ENCODE results near the gene INHBC.

Gene INHBC

DNA sequence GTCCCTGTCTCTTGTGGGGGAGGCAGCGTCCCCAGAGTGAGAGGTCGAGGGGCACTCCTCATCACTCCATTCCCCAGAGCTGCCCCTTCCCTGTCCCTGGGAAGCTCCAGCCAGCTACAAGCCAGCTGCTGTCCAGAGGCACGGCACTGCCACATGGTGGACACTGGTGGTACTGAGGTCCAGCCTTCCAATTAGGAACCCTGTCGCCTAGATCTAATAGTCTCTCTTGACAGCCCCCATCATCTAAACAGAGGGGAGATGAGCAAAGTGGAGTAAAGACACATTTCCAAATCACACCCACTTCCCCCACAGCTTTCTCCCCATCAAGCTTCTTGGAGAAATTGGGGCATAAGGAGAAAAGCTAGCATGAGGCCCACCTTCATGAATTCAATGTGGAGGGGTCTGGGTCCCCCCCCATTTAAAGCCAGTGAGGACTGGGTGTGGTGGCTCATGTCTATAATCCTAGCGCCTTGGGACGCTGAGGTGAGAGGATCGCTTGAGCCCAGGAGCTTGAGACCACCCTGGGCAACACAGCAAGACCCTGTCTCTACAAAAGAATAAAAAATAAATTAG lies 18.4 kb downstream of the INHBC start:
- in situ Hi-C loops (cut with HindIII; ENCODE audit: low sequenced_read_pairs) = no loop called here

DNA sequence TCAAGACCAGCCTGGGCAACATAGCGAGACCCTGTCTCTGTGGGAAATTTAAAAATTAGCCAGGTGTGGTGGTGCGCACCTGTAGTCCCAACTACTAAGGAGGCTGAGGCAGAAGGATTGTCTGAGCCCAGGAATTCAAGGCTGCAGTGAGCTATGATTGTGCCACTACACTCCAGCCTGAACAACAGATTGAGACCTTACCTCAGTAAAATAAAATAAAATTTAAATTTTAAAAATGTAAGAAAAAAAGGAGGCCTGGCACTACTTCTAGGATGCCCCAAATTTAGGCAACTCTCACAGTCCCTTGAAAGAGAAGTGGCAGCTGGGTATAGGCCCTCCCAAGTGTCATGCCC lies 19.6 kb downstream of the INHBC start:
- in situ Hi-C loops (cut with HindIII; ENCODE audit: low sequenced_read_pairs) = no loop called here

DNA sequence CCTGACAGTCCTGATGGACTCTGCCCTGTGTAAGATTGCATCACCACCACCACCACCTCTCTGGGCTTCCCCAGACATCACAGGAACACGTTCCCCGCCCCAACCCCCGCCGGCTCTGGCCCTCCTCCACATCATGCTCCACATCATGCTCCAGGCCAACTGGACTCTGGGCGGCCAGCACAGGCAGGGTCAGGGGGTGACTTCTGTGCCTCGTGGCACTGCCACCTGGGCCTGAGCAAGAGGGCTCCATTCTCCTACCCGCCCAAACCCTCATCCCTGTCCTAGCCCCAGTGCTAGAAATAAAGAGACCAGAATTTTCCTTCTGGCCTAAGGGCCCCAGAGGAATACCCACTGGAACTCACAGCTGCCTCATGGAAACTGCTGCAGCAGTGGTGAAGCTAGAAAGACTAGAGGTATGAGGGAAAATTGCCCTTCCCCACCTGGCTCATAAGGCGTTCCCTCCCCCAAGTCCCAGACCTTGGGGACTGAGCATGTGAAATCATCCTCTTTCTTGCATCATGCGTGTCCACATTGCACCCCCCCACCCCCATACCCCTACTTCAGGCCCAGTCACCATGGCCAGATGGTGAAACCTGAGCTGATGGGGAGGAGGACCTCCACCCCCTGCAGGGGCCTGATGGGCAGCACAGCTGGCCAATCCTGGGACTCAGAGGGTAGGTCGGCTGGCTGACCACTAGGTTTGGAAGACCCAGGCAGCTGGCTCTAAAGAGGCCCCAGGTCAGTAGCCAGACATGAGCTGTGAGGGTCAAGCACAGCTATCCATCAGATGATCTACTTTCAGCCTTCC lies 20.2 kb downstream of the INHBC start, which contains the start of gene INHBE:
TSS of gene INHBE (plus strand) at position 742 of the 808 bp plus-strand sequence. CDS start 230 bp downstream, outside the sequence.
- in situ Hi-C loops (cut with HindIII; ENCODE audit: low sequenced_read_pairs) = no loop called here

DNA sequence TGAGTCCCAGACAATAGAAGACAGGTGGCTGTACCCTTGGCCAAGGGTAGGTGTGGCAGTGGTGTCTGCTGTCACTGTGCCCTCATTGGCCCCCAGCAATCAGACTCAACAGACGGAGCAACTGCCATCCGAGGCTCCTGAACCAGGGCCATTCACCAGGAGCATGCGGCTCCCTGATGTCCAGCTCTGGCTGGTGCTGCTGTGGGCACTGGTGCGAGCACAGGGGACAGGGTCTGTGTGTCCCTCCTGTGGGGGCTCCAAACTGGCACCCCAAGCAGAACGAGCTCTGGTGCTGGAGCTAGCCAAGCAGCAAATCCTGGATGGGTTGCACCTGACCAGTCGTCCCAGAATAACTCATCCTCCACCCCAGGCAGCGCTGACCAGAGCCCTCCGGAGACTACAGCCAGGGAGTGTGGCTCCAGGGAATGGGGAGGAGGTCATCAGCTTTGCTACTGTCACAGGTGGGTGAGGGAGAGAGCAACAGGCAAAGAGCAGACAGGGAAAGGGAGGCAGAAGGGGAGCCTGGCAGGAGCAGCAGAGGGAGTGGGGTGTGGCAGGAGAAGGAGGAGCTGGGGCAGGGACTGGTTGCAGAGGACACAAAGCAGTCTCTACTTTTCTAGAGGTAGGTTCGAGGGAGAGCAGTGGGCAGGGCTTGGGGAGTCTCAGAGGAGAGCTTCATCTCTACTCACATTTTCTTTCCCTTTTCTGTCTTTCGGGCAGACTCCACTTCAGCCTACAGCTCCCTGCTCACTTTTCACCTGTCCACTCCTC lies 21.0 kb downstream of the INHBC start:
- in situ Hi-C loops (cut with HindIII; ENCODE audit: low sequenced_read_pairs) = no loop called here

DNA sequence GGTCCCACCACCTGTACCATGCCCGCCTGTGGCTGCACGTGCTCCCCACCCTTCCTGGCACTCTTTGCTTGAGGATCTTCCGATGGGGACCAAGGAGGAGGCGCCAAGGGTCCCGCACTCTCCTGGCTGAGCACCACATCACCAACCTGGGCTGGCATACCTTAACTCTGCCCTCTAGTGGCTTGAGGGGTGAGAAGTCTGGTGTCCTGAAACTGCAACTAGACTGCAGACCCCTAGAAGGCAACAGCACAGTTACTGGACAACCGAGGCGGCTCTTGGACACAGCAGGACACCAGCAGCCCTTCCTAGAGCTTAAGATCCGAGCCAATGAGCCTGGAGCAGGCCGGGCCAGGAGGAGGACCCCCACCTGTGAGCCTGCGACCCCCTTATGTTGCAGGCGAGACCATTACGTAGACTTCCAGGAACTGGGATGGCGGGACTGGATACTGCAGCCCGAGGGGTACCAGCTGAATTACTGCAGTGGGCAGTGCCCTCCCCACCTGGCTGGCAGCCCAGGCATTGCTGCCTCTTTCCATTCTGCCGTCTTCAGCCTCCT lies 21.6 kb downstream of the INHBC start:
- in situ Hi-C loops (cut with HindIII; ENCODE audit: low sequenced_read_pairs) = no loop called here

DNA sequence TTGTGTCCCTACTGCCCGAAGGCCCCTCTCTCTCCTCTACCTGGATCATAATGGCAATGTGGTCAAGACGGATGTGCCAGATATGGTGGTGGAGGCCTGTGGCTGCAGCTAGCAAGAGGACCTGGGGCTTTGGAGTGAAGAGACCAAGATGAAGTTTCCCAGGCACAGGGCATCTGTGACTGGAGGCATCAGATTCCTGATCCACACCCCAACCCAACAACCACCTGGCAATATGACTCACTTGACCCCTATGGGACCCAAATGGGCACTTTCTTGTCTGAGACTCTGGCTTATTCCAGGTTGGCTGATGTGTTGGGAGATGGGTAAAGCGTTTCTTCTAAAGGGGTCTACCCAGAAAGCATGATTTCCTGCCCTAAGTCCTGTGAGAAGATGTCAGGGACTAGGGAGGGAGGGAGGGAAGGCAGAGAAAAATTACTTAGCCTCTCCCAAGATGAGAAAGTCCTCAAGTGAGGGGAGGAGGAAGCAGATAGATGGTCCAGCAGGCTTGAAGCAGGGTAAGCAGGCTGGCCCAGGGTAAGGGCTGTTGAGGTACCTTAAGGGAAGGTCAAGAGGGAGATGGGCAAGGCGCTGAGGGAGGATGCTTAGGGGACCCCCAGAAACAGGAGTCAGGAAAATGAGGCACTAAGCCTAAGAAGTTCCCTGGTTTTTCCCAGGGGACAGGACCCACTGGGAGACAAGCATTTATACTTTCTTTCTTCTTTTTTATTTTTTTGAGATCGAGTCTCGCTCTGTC lies 22.3 kb downstream of the INHBC start:
- in situ Hi-C loops (cut with HindIII; ENCODE audit: low sequenced_read_pairs) = no loop called here

DNA sequence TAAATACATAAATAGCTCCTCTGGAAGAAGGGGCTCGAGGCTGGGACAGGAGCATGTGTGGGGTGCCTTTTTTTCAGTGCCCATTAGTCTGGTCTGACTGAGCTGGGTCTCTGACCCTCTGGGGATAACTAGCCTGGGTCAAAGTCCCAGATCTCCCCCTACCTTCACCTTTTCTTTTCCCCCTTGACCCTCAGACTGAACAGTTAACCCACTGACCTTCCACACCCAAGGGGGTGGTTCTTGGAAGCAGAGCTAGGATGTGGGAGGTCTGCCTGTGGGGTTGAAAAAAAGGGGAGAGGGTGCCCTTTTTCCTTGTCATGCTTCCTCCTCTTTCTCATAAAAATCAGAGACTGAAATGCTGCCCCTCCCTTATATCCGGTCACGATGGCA lies 24.1 kb downstream of the INHBC start:
- in situ Hi-C loops (cut with HindIII; ENCODE audit: low sequenced_read_pairs) = no loop called here

DNA sequence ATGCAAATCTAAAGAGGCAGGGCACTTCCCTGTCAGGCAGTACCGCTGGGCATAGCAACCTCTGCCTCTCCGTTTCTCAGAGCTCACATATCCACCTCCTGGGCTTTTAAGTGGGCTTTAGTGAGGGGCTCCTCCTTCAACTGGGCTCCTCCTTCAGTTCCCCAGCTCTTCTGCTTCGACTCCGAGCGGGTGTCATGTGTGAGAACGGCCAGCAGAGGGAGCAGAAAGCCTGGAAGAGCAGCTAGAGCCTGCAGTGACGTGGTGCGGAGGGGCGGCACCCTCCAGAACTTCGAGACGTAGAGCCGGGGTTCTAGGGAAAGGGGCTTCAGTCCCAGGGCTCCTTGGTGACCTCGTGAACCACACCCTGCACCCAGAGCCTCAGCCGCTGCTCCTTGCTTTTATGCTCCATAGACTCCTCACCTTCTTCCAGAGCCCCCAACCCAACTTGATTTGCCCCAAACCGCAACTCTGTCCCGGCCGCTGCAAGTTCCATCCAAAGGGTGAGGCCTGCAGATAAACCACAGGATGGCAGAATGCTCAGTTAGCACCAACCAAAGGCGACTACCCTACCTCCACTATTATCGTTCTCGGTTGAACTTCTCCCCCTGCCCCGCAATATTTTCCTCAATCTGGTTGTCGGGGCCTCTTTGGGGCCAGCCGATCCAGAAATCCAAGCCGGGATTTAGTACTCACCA lies 24.6 kb downstream of the INHBC start:
- in situ Hi-C loops (cut with HindIII; ENCODE audit: low sequenced_read_pairs) = no loop called here

DNA sequence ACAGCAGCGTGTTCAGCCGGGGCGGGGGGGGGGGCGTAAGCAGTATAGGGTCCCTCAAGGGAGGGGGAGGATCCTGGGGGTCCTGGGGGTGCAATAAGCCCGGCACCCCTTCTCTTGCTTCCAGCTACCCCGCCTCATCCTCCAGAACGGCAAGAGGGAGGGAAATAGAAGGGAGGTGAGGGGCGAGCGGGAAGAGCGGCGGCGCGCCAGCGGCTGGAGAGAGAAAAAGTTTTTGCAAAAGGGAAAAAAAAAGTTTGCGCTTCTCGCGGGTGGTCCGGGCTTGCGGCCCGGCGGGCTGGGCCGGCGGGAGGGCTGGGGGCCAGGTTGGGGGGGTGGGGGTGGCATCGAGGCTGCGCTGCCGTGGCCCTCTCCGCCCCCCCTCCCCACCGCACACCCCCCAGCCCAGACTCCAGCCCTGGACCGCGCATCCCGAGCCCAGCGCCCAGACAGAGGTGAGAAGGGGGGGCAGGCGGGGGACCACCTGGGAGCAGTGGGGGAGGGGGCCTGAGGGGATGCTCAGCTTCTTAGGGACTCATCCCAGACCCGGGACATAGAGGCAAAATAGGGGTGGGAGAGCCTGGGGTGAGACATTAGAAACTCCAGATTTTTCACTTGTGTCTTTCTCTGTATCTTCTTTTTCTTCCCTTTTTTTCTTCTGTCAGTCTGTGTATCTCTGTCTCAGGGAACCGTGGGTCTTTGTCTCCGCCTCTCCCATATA lies 25.3 kb downstream of the INHBC start, which contains the start of gene GLI1:
TSS of gene GLI1 (plus strand) at position 36 of the 718 bp plus-strand sequence. CDS start 3,907 bp downstream, outside the sequence.
- in situ Hi-C loops (cut with HindIII; ENCODE audit: low sequenced_read_pairs) = no loop called here

DNA sequence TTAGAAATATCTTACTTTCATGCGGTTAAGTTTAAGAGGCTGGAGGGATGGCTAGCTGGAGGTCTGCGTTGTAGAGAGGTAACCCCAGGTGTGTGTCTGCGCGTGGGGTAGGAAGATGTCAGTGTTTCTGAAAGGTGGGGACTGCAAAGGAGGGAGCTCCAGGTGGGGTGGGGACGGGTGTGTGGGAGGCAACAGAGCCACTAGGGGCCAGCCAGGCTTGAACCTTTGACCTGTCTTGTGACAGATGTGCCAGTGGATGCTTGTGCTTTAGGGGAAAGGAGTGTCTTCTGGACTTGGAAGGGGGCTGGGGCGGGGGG lies 25.8 kb downstream of the INHBC start:
- in situ Hi-C loops (cut with HindIII; ENCODE audit: low sequenced_read_pairs) = no loop called here

DNA sequence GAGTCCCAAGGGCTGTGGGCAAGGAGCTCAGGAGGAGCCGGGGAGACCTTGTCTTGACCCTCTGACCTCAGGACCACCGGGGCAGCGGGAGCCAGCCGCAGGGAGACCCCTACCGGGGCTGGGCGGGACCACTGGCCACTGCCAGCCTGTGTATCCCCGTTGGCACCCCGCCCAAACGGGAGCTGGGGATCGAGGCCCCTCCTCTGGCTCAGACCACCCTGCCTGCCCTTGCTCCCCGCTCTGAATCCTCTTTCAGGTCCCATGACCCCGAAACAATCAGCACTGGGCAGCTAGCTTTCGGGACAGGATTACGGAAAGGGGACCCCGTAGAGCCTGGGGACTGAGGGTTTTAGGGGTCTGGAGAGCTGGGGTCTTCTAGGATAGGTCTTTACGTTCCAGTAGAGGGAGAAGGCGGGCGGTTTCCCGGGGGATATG lies 26.3 kb downstream of the INHBC start:
- in situ Hi-C loops (cut with HindIII; ENCODE audit: low sequenced_read_pairs) = no loop called here

DNA sequence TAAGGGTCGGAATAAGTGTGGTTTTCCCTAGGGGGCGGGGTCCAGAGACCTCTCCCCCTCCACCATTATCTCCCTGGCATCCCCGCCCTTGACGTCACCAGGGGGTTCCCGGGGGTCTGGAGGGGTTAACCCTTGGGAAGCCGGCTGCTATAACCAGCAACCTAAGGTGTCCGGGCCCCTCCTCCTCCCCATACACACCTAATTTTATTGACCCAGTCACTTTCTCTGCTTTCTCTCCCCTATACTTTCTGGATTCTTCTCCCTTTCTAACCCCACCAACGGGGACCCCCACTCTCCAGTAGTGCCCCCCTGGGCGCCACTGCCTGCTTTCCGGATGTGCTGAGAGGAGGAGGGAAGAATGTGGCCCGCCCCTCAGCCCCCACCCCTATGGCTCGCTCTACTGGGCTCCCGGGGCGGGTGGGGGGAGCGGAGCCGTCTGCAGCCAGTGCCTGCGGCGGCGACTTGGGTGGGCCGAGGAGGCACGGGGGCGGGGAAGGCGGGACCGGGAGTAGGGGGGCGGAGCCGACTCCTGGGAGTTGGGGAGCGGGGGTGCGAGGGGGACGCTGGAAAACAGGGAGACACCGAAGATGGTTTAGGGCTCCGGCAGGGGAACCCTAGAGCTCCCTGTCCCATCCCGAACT lies 26.8 kb downstream of the INHBC start:
- in situ Hi-C loops (cut with HindIII; ENCODE audit: low sequenced_read_pairs) = no loop called here

DNA sequence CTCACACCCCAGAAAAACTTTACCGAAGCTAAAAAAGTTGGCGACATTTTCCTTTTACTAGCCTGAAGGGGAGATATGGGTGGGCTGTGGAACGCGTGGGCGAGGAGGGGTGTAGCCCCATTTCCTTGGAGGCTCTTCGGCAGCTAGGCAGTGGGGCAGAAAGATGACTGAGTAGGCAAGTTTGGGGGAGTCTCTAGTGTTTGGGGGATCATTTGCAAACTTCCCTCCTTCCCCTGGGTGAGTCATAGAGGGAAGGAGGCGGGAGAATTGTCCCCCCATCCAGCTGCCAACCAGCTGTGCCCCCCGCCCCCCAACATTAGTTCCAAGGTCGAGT lies 27.3 kb downstream of the INHBC start:
- in situ Hi-C loops (cut with HindIII; ENCODE audit: low sequenced_read_pairs) = no loop called here

DNA sequence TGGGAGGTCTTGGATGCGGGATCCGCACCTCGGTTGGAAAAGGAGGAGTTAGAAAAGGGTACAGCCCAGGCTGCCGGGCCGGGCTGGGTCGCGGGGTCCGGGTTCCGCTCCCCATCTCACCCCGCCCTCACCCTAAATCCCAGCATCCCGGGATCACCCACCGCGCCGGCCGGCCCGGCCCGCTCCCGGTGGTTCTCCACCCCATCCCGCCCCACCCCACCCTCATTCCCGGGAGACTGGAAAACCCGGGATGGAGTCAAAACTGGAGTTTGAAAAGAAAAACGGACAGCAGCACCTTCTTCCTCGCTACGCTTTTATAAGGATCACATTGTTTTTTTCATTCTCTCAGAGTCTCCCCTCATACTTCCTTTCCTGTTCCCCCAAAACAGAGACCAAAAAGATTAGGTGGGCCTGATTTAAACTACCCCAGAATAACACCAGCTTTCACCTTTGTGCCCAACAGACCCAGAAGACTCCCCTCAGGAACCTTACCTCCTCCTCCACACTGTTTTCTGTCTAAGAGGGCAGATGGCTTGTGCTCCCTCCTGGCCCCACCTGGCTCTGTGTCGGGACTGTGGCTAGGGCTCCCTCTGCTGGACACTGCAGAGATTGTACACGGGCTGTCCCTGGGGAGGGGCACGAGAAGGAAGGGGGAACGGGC lies 27.8 kb downstream of the INHBC start:
- in situ Hi-C loops (cut with HindIII; ENCODE audit: low sequenced_read_pairs) = no loop called here

DNA sequence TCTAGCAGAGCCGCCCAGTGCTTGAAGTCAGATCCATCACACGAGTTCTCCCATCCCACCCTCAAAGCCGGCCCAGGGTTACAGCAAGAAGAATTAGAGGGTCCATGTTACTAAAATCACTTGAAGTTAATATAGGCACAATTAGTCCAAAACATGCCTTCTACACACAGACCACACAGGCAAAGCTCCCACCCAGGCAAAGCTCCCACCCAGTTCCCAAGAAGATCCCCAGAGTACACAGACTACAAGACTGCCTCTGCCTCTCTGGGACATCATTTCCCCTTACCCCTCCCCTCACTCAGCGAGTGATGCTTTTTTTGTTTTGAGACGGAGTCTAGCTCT lies 28.3 kb downstream of the INHBC start:
- in situ Hi-C loops (cut with HindIII; ENCODE audit: low sequenced_read_pairs) = no loop called here

DNA sequence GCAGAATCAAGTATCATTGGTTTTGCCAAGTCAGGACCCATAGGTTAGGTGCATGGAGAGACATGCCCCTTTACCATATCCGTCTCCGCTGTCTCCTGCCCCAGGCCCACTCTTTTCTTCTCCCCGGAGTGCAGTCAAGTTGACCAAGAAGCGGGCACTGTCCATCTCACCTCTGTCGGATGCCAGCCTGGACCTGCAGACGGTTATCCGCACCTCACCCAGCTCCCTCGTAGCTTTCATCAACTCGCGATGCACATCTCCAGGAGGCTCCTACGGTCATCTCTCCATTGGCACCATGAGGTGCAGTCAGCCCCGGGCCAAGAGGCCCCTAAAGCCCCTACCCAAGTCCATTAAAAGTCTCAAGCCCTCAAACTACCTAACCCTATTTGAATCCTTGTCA lies 30.0 kb downstream of the INHBC start:
- in situ Hi-C loops (cut with HindIII; ENCODE audit: low sequenced_read_pairs) = no loop called here

DNA sequence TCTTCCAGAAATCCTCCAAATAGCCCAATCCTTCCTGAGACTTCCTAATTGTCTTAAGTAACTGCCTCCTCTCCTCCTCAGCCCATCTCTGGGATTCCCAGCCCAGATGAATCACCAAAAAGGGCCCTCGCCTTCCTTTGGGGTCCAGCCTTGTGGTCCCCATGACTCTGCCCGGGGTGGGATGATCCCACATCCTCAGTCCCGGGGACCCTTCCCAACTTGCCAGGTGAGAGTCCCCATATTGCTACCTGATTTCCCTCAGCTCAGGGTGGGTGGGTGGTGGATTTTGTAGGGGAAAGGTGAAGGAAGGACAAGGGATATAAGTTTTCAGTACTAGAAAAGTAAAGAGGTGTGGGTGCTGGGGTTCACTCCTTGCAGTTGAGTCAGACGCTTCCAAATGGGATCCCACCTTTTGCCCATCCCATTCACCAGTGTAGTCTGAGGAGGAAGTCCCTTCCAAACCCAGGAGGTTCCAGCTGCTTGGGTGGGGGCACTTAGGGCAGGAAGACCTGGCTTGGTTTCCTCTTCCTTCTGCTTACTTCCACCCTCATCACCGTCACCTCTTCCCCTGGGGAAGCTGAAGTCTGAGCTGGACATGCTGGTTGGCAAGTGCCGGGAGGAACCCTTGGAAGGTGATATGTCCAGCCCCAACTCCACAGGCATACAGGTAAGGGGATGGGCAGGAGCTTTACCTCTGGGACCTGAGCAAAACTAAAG lies 30.6 kb downstream of the INHBC start:
- in situ Hi-C loops (cut with HindIII; ENCODE audit: low sequenced_read_pairs) = no loop called here
